HFFc6 (cell line): ENCODE measurements around the gene AGBL2. TPM values are rescaled to one million over a fixed set of nuclear protein-coding genes. Genes with fewer than 3 reads are reported as not detected.
"Not testable (repeated sequence)": the region's sequence is repeated elsewhere in the genome, so short reads cannot be mapped to it uniquely, and the experiment has no call there.

ENCODE experiments used
- DNase-seq: peaks from one replicate; pipeline ENCODE4 v3.0.0-alpha.2; 2018
- H3K27ac Mint-ChIP-seq: 2 replicates; pipeline ENCODE4 v1.8.0; 2020; ENCODE audit warnings: mild to moderate bottlenecking, mixed read lengths
- H3K27me3 Mint-ChIP-seq: 2 replicates; pipeline ENCODE4 v1.8.0; 2021; ENCODE audit warnings: mild to moderate bottlenecking, moderate library complexity, mixed read lengths; ENCODE audit not compliant: insufficient read depth
- H3K36me3 Mint-ChIP-seq: 2 replicates; pipeline ENCODE4 v1.8.0; 2021; ENCODE audit warnings: low read depth, mixed read lengths
- H3K4me1 Mint-ChIP-seq: 2 replicates; pipeline ENCODE4 v1.8.0; 2020; ENCODE audit warnings: low read depth, mixed read lengths
- H3K4me3 Mint-ChIP-seq: 2 replicates; pipeline ENCODE4 v1.8.0; 2020; ENCODE audit warnings: mild to moderate bottlenecking, moderate library complexity, mixed read lengths
- H3K9me3 Mint-ChIP-seq: 2 replicates; pipeline ENCODE4 v1.8.0; 2020; ENCODE audit warnings: mild to moderate bottlenecking, mixed read lengths
- CTCF ChIP-seq: fragments of 200-600 bp; sonication (generic); IDR thresholded peaks from 2 replicates; pipeline ENCODE4 v1.5.0; 2021; ENCODE audit warnings: antibody characterized with exemption, mild to moderate bottlenecking
- long read RNA-seq: library from polyadenylated mRNA; unstranded; transcript quantifications from one replicate; pipeline ENCODE4 v2.0.0, GENCODE V29; 2019
- total RNA-seq, 6 experiments: library from RNA; stranded (reverse); fragmentation: NEBNext Ultra II Directional; extraction: Animal tissue kit (Norgen Biotek cat#: 25700); gene quantifications; 2 replicates in 1 of 6; 3 replicates in 5 of 6; pipeline ENCODE4 v1.2.3, GENCODE V29; 2021

AGBL2 gene
- total RNA-seq: 1 to 10 TPM in 4 of 6 experiments, under 1 TPM in 2; 0.71 to 1.8 (median 1.2) TPM
- long read RNA-seq: 0 reads

- TF ChIP-seq CTCF: no peak
- Mint-ChIP-seq H3K4me3 (peak within 1 kb of the TSS; percentile 91), H3K27ac (peak within 1 kb of the TSS; percentile 91), H3K4me1 (peaks cover 17% of the 10 kb centered on the region), H3K36me3 (peaks cover 23% of the 10 kb centered on the region), H3K27me3 (no peaks in the 10 kb centered on the region; the same call in none of the 2 replicates), H3K9me3 (no peaks in the 10 kb centered on the region)
- peak; percentile 43 for DNase-seq
These were observed at the start of gene AGBL2 for GRCh38 chr11:47715082-47715669. Gene AGBL2, minus strand, starts transcription at chr11:47715369. Its CDS starts 719 bp downstream, at chr11:47714650.

DNA sequence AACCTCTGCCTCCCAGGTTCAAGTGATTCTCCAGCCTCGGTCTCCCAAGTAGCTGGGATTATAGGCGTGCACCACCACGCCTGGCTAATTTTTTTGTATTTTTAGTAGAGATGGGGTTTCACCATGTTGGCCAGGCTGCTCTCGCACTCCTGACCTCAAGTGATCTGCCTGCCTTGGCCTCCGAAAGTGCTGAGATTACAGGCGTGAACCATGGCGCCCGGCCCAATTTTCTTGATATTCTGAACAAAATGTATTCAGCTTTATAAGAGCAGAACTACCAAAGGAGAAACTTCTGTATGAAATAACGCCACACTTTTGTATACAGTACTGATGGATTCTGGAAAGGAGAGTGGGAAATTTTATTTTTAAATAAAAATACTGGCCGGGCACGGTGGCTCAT lies 44.1 kb upstream of the AGBL2 start:
- not testable (repeated sequence) for H3K4me1 Mint-ChIP-seq, H3K9me3 Mint-ChIP-seq, H3K27ac Mint-ChIP-seq, H3K27me3 Mint-ChIP-seq, H3K4me3 Mint-ChIP-seq, DNase-seq
- peaks cover 36% of the 10 kb centered on the region for H3K36me3 Mint-ChIP-seq

- Mint-ChIP-seq H3K9me3 (no peaks in the 10 kb centered on the region), H3K4me3 (no peak overlapping the region), H3K27ac (no peak overlapping the region), H3K27me3 (no peaks in the 10 kb centered on the region), H3K4me1 (no peaks in the 10 kb centered on the region), H3K36me3 (peaks cover 51% of the 10 kb centered on the region)
- no peak for TF ChIP-seq CTCF
- no peak for DNase-seq
These were observed 41.0 kb upstream of the AGBL2 start for GRCh38 chr11:47756208-47756607.

DNA sequence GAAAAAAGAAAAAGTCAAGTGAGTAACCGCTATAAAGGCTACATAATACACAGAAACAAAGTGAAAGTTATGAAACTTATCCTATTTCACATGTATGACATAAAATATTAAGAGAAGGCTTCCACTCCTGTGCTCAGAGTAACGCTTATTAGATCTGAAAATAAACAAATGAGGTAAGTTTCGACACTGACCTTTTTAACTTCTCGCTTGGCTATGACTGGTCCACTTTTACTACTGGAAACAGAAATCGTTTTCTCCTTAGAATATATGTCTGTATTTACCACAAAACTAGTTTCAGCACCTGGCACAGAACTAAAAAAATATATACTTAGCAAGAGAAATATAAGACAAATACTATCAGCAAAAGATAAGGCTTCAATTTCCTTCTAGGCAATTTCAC lies 35.6 kb upstream of the AGBL2 start:
- Mint-ChIP-seq H3K4me1 (no peaks in the 10 kb centered on the region), H3K36me3 (peaks cover 37% of the 10 kb centered on the region), H3K4me3 (no peak overlapping the region), H3K27me3 (no peaks in the 10 kb centered on the region; the same call in 1 of the 2 replicates), H3K9me3 (no peaks in the 10 kb centered on the region), H3K27ac (no peak overlapping the region)
- TF ChIP-seq CTCF: no peak
- DNase-seq: no peak

- H3K4me1 Mint-ChIP-seq, H3K4me3 Mint-ChIP-seq, H3K27ac Mint-ChIP-seq, DNase-seq, H3K27me3 Mint-ChIP-seq, H3K9me3 Mint-ChIP-seq: not testable (repeated sequence)
- peaks cover 36% of the 10 kb centered on the region for H3K36me3 Mint-ChIP-seq
These were observed 27.3 kb upstream of the AGBL2 start for GRCh38 chr11:47742494-47742893.

GRCh38 chr11:47737817-47738216 lies 22.6 kb upstream of the AGBL2 start:
- H3K27ac Mint-ChIP-seq, H3K9me3 Mint-ChIP-seq, H3K4me3 Mint-ChIP-seq, H3K27me3 Mint-ChIP-seq, DNase-seq, H3K4me1 Mint-ChIP-seq: not testable (repeated sequence)
- H3K36me3 Mint-ChIP-seq: peaks cover 22% of the 10 kb centered on the region

- no peaks in the 10 kb centered on the region for H3K4me1 Mint-ChIP-seq
- no peaks in the 10 kb centered on the region for H3K9me3 Mint-ChIP-seq
- DNase-seq: no peak
- H3K27me3 Mint-ChIP-seq: no peaks in the 10 kb centered on the region
- no peak for TF ChIP-seq CTCF
- no peak overlapping the region for H3K27ac Mint-ChIP-seq
- H3K36me3 Mint-ChIP-seq: peaks cover 46% of the 10 kb centered on the region
- no peak overlapping the region for H3K4me3 Mint-ChIP-seq
These were observed 17.1 kb upstream of the AGBL2 start for GRCh38 chr11:47732271-47732670.
